Measurements from ENCODE around the gene GNL1. TPM values are rescaled to one million over a fixed set of nuclear protein-coding genes. Genes with fewer than 3 reads are reported as not detected.

GNL1 gene
- total RNA-seq, 4 donors from 2014 or later = 40.1 to 50.6 (median 43.7) TPM

- no peak for TF ChIP-seq CTCF (IDR thresholded peaks at IDR 0.05)
- peak; percentile 3 for ATAC-seq (ENCODE audit: low FRiP score)
- no peak for DNase-seq (ENCODE audit: low spot score)
These were observed 14.0 kb upstream of the GNL1 start for GRCh38 chr6:30570263-30570662.

- ATAC-seq (ENCODE audit: low FRiP score) = no peak
- no peak for DNase-seq (ENCODE audit: low spot score)
- TF ChIP-seq CTCF (IDR thresholded peaks at IDR 0.05) = no peak
These were observed 12.0 kb upstream of the GNL1 start for GRCh38 chr6:30568245-30568644.

GRCh38 chr6:30565772-30566171 is 9.5 kb upstream of the GNL1 start:
- no peak for ATAC-seq (ENCODE audit: low FRiP score)
- no peak for DNase-seq (ENCODE audit: low spot score)
- no peak for TF ChIP-seq CTCF (IDR thresholded peaks at IDR 0.05)

- ATAC-seq (ENCODE audit: low FRiP score) = no peak
- DNase-seq (ENCODE audit: low spot score) = no peak
- TF ChIP-seq CTCF (IDR thresholded peaks at IDR 0.05) = no peak
These were observed 7.8 kb upstream of the GNL1 start for GRCh38 chr6:30564114-30564513.

- TF ChIP-seq CTCF (IDR thresholded peaks at IDR 0.05) = no peak
- DNase-seq (ENCODE audit: low spot score) = no peak
- no peak for ATAC-seq (ENCODE audit: low FRiP score)
These were observed 6.5 kb upstream of the GNL1 start for GRCh38 chr6:30562470-30563425.

- DNase-seq (ENCODE audit: low spot score) (no peak), ATAC-seq (ENCODE audit: low FRiP score) (no peak)
- no peak for TF ChIP-seq CTCF (IDR thresholded peaks at IDR 0.05)
These were observed 4.6 kb upstream of the GNL1 start for GRCh38 chr6:30560930-30561329.

- ATAC-seq (ENCODE audit: low FRiP score) (no peak), DNase-seq (ENCODE audit: low spot score) (no peak)
- no peak for TF ChIP-seq CTCF (IDR thresholded peaks at IDR 0.05)
These were observed 1.3 kb upstream of the GNL1 start for GRCh38 chr6:30557683-30557981.

Measured in omental fat pad (tissue), 4 donors.